NCI-H2107 treated with DMSO at 0.1 percent for 48 hours (cell line): Measurements from ENCODE around the gene OSBPL3.

ENCODE experiments used
- DNase-seq: peaks from one replicate; lab custom pipeline; 2025; ENCODE audit not compliant: unreplicated experiment; lab: John Stamatoyannopoulos, UW

The OSBPL3 gene

DNA sequence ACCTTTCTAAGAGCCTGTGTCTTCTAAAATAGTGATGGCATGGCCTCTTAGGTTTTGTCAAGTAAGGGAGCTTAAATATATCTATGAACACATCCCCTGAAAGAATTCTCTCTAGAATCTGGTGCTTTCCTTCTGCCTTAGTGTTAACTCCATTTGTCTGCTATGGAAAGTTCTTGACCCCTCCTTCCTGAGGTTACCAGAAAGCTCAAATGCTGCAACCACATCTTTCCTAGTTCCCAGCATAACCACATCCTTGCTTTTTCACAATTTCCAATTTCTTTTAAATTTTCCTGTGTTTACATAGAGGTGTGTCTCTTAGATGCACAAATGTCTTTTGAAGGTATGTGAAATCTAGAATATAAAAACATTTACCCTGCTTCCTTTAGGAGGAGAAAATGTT is 206.3 kb downstream of the OSBPL3 start:
- DNase-seq: no peak

DNA sequence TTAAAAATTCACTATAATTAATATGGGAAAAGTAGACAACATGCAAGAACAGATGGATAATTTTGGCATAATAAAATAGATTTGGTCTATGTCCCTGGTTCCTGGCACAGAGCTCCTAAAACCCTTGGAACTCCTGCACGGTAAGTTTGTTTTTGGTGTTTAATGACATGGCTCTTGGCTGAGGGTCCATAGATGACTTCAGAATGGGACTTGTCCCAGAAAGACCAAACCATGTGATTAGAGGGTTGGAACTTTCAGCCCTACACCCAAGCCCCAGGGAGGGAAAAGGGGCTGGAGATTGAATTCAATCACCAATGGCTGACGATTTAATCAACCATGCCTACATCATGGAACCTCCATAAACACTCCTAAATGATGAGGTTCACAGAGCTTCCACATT is 210.1 kb downstream of the OSBPL3 start:
- no peak for DNase-seq

- DNase-seq: no peak
These were observed 210.8 kb downstream of the OSBPL3 start for GRCh38 chr7:24769014-24769830.

- no peak for DNase-seq
These were observed 212.0 kb downstream of the OSBPL3 start for GRCh38 chr7:24767878-24768569.

GRCh38 chr7:24764972-24765744 is 214.8 kb downstream of the OSBPL3 start:
- no peak for DNase-seq

DNA sequence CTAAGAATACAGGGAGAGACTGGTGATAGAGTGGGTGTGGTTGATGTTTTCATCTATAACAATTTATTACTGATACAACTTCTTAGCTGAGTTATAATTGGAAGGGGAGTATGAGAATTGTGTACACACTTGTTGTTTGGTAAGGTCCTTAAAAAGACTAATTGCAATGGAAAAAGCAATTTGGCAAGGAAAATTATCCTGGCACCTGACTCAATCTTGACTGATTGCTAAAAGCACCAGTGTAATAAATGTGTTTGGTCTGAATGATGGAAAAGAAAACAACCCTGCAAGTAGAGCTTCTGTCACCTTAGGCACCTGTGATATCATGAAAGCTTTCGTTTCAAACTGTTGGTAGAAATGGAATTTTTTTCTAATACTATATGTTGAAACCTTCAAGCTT is 216.0 kb downstream of the OSBPL3 start:
- no peak for DNase-seq

DNA sequence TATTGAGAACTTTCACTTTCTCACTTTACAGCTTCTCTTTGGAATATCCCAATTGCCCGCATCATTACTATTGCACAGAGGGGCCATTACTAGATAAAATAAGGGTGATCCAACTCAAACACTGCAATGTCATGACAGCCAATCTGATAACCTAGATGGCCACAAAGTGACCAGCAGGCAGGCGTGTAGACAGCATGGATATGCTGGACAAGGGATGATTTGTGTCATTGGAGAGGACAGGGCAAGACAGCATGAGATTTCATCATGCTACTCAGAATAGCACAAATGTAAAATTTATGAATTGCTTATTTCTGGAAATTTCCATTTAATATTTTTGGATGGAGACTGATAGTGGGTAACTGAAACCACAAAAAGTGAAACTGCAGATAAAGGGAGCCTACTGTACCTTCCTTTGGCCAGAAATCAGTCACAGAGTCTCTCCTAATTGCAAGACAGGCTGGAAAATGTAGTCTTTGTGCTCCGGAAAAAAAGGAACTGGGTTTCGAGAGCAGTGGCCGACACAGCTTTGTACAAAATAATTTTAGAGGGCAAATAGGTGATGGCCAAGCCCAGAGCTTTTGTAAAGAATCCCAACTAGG is 216.6 kb downstream of the OSBPL3 start:
- DNase-seq: no peak

- no peak for DNase-seq
These were observed 217.2 kb downstream of the OSBPL3 start for GRCh38 chr7:24762771-24763170.

DNA sequence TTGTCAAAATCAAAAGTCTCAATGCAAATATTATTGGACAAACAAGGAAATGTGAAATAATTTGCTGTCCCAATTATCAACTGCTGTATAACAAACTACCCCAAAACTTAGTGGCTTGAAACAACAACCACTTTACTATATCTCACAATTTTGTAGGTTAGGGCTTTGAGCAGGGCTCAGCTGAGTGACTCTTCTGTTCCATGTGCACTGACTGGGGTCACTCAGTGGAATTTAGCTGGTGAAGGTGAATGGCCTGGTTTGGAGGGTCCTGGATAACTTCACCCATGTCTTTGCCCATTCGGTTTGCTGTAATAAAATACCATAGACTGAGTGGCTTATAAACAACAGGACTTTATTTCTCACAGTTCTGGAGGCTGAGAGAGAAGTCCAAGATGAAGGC is 219.0 kb downstream of the OSBPL3 start:
- no peak for DNase-seq

DNA sequence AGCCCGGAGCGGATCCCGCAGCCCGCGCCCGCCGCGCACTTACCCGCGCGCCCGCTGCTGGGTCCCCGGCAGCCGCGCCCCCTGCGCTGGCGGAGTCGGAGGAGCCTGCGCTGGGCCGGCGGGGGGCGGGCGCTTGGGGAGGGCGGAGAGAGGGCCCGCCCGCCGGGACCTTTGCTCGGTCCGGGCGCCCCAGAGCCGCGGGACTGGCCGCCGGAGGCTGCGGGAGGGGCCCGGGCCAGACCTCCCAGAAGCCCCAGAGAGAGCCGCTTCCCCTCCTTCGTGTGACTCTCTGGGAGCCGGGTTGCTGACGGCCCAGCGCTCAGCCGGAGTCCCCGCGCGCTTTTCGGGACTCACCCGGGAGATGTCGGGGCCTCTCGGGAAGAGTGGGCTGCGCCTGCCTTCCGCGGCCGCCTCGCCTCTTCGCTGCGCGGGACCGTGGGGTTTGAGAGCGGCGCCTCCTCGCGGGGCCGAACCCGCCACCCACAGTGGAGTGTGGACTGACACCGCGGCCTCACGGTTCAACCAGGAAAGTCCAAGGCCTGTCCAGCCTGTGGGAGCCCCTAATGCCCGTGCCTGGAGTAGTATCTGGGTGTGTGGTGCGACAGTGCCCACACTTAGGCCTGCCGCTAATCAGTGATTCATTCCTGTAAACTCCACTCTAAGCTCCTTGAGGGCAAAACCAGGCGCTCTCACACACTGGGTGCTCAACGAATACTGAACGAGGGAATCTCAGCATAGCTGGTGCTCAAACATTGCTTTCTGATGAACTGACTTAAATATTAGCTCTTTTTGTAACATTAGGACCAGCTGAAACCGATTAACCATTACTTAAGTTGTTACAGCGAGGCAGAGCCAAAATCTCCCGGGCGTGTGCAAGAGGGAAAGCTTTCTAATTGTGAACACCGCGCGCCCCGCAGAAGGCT is 222.4 kb downstream of the OSBPL3 start, which contains the start of gene GSDME:
GSDME (minus strand) TSS at position 112 of the 923 bp plus-strand sequence. CDS start 7,690 bp downstream, outside the sequence.
- DNase-seq: no peak

GRCh38 chr7:24756545-24757352 is 223.2 kb downstream of the OSBPL3 start:
- peak; percentile 39 for DNase-seq

DNA sequence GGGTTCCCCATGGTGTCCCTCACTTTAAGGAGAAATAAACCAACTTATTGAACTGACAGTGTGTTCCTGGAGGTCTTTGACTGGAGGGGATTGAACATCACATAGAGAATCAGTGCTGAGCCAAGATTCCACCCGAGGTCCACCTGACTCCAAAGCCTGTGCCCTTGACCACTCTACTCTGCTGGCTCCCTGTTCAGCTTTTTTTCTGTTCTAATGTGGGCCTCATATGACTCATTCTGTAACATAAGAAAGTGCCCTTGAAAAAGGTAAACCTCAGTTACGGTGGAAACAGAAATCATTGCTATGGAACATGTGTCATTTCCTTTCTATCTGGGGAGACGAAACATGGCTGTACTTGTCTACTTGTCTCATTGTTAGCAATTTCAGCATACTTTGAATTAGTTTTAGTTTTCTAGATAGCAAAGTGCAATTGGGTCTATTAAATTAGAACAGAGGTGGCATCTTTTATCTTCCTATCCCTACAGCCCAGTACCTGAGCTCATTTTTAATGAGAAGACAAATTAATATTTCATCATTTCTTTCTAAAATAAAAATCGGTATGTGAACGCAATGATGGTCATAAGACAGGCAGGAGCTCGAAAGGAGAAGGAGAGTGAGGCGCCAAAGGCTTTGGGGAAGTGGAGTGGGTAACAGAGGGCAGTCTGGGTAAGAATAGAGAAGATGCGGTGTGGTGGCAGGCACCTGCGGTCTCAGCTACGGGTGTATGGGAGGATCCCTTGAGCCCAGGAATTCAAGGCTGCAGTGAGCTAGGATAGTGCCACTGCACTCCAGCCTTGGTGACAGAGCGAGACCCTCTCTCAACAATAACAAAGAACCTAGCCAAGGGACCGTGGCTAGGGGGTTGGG is 224.2 kb downstream of the OSBPL3 start:
- DNase-seq: no peak

GRCh38 chr7:24754906-24755506 is 225.0 kb downstream of the OSBPL3 start:
- no peak for DNase-seq

GRCh38 chr7:24752073-24752800 is 227.7 kb downstream of the OSBPL3 start:
- no peak for DNase-seq

DNA sequence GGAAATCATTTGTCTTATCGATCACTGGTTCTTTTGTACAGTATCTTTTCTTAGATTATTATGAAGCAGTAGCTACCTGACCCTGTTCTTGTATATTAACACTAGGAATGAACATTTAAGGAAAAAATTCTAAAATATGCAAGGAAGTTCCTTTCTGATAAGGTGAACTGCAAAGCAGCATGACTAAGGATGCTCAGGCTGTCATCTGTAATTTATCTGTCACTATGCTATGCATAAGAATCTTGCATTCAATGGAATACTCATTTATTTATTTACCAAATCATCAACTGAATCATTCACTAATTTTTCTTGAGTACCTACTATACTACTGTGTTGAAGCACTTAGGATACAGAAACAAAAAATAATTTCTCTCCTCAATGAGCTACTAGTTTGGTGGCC is 228.5 kb downstream of the OSBPL3 start:
- no peak for DNase-seq

DNA sequence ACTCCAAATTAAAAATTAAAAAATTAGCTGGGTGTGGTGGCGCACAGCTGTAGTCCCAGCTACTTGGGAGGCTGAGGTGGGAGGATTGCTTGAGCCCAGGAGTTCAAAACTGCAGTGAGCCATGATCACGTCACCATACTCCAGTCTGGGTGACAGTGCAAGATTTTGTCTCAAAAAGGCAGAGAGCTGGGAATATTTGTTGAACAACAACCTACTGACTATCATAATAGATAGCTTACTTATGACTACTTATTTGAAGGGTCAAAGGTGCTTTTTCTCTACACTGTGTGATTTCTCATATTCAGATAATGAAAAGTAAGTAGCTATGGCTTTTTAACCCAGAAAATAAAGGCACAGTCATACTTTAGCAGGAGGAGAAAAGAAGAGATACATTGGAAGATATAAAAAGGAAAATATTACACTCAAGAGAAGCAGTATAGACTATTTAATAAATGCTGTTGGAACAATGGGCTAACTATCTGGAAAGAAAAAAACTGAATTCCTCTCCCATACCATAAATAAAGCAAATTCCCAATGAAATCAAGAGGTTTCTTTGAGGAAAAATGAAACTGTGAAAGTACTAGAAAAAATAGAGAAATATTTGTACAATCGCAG is 229.4 kb downstream of the OSBPL3 start:
- no peak for DNase-seq

DNA sequence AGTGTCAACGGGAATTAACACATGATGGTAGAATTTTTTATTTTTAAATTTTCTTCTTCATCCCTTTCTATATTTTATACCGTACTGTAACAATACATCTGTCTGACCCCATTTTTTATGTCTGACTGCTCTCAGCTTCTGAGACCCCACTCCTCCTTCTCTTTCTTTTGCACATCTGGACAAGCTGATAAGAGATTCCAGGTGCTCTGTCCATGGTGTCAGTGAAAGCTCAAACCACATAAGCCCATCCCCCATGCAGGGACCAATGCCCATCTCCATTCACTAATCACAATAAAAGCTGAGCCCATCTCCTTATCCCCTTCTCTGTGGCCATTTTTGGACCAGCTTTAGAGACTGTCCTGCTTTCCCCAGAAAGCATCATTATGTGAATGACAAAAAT is 231.5 kb downstream of the OSBPL3 start:
- DNase-seq: no peak
